Mesothelial cell of epicardium (in vitro differentiated cells): ENCODE data around the gene DMGDH. TPM values are rescaled to one million over a fixed set of nuclear protein-coding genes. Genes with fewer than 3 reads are reported as not detected.

Experiments
- DNase-seq, 2 experiments: peaks; one replicate each; pipeline ENCODE4 v3.0.0; 2021; ENCODE audit warnings: low spot score in 2 of 2; ENCODE audit not compliant: unreplicated experiment in 2 of 2
- H3K27ac Mint-ChIP-seq: 2 replicates; pipeline ENCODE4 v1.8.0; 2021; ENCODE audit warnings: mixed read lengths
- H3K27me3 Mint-ChIP-seq: 2 replicates; pipeline ENCODE4 v1.8.0; 2021; ENCODE audit warnings: low read depth, mixed read lengths
- H3K36me3 Mint-ChIP-seq: 2 replicates; pipeline ENCODE4 v1.8.0; 2021; ENCODE audit warnings: mixed read lengths
- H3K4me1 Mint-ChIP-seq: 2 replicates; pipeline ENCODE4 v1.8.0; 2021; ENCODE audit warnings: mixed read lengths
- H3K4me3 Mint-ChIP-seq: 2 replicates; pipeline ENCODE4 v1.8.0; 2021; ENCODE audit warnings: mild to moderate bottlenecking, moderate library complexity, mixed read lengths
- H3K9me3 Mint-ChIP-seq: 2 replicates; pipeline ENCODE4 v1.8.0; 2021; ENCODE audit warnings: mixed read lengths
- CTCF ChIP-seq: fragments of 200-600 bp; sonication (generic); IDR thresholded peaks from one replicate; pipeline ENCODE4 v1.5.0; 2021; ENCODE audit warnings: antibody characterized with exemption; ENCODE audit not compliant: unreplicated experiment
- total RNA-seq: library from RNA; stranded (reverse); gene quantifications from 3 replicates; pipeline ENCODE4 v1.2.1, GENCODE V29; 2021

DMGDH gene
- total RNA-seq, 1 donor from 2014 or later, result 1.2 TPM

- no peak overlapping the region for H3K27ac Mint-ChIP-seq
- peaks cover 3% of the 10 kb centered on the region for H3K9me3 Mint-ChIP-seq
- no peaks in the 10 kb centered on the region for H3K36me3 Mint-ChIP-seq
- TF ChIP-seq CTCF, result no peak
- H3K4me3 Mint-ChIP-seq, result no peak overlapping the region
- no peak for DNase-seq
- peaks cover 4% of the 10 kb centered on the region for H3K27me3 Mint-ChIP-seq
- H3K4me1 Mint-ChIP-seq, result no peaks in the 10 kb centered on the region
These were observed 27.3 kb downstream of the DMGDH start for GRCh38 chr5:79042188-79042587.

- no peak for TF ChIP-seq CTCF
- no peak for DNase-seq
- Mint-ChIP-seq H3K27ac (no peak overlapping the region), H3K4me1 (no peaks in the 10 kb centered on the region), H3K9me3 (peaks cover 3% of the 10 kb centered on the region), H3K36me3 (no peaks in the 10 kb centered on the region), H3K4me3 (no peak overlapping the region), H3K27me3 (no peaks in the 10 kb centered on the region)
These were observed 32.7 kb downstream of the DMGDH start for GRCh38 chr5:79036769-79037168.

- H3K27ac Mint-ChIP-seq, result no peak overlapping the region
- no peak for DNase-seq
These were observed 34.2 kb downstream of the DMGDH start for GRCh38 chr5:79035237-79035636.

GRCh38 chr5:79032782-79033181 is 36.7 kb downstream of the DMGDH start:
- H3K4me3 Mint-ChIP-seq, result no peak overlapping the region
- DNase-seq, result no peak
- H3K4me1 Mint-ChIP-seq, result peaks cover 8% of the 10 kb centered on the region
- no peak overlapping the region for H3K27ac Mint-ChIP-seq
- TF ChIP-seq CTCF, result no peak
- no peaks in the 10 kb centered on the region for H3K27me3 Mint-ChIP-seq
- H3K36me3 Mint-ChIP-seq, result no peaks in the 10 kb centered on the region
- no peaks in the 10 kb centered on the region for H3K9me3 Mint-ChIP-seq

More at GRCh38 chr5:79035237-79035636, 34.2 kb downstream of the DMGDH start:
- no peaks in the 10 kb centered on the region for H3K36me3 Mint-ChIP-seq
- H3K4me3 Mint-ChIP-seq, result no peak overlapping the region
- peaks cover 8% of the 10 kb centered on the region for H3K4me1 Mint-ChIP-seq
- TF ChIP-seq CTCF, result no peak
- H3K9me3 Mint-ChIP-seq, result no peaks in the 10 kb centered on the region
- no peaks in the 10 kb centered on the region for H3K27me3 Mint-ChIP-seq

- Mint-ChIP-seq H3K4me3 (no peak overlapping the region), H3K27ac (no peak overlapping the region), H3K4me1 (peaks cover 8% of the 10 kb centered on the region), H3K27me3 (peaks cover 3% of the 10 kb centered on the region), H3K36me3 (no peaks in the 10 kb centered on the region), H3K9me3 (no peaks in the 10 kb centered on the region)
- no peak for DNase-seq
- no peak for TF ChIP-seq CTCF
These were observed 37.3 kb downstream of the DMGDH start for GRCh38 chr5:79032031-79032695.
